K562 (cell line): ENCODE data around the gene TSC22D3. TPM values are rescaled to one million over a fixed set of nuclear protein-coding genes. Genes with fewer than 3 reads are reported as not detected.

Experiments
- ARHGAP35 ChIP-seq: fragments of 450-650 bp; IDR thresholded peaks from 2 replicates; pipeline ENCODE4 v1.6.1; 2018; ENCODE audit not compliant: partially characterized antibody
- CBFA2T3 ChIP-seq: fragments of 450-650 bp; IDR thresholded peaks from 2 replicates; pipeline ENCODE4 v1.6.1; 2017
- CCNT2 ChIP-seq: IDR thresholded peaks from 2 replicates; pipeline ENCODE4 v1.6.1; 2011; ENCODE audit warnings: borderline replicate concordance, low read depth, mild to moderate bottlenecking, moderate library complexity, mixed read lengths, low read length; ENCODE audit not compliant: insufficient read length; ENCODE audit errors: extremely low read depth
- CTBP1 ChIP-seq: fragments of 450-650 bp; IDR thresholded peaks from 2 replicates; pipeline ENCODE4 v1.6.1; 2016; ENCODE audit warnings: borderline replicate concordance
- FOSL1 ChIP-seq: fragments of 200-800 bp; sonication (Bioruptor generic); conservative IDR thresholded peaks from 2 replicates; pipeline ENCODE4 v1.6.1; 2016; ENCODE audit warnings: missing genetic modification characterization, missing compliant biosample characterization
- MEF2D ChIP-seq: conservative IDR thresholded peaks from 2 replicates; pipeline ENCODE4 v1.6.1; 2016; ENCODE audit warnings: low read depth, missing genetic modification characterization, missing compliant biosample characterization
- MTA2 ChIP-seq: fragments of 450-650 bp; IDR thresholded peaks from 2 replicates; pipeline ENCODE4 v1.6.1; 2016; ENCODE audit warnings: low read depth
- NFIC ChIP-seq: fragments of 450-650 bp; IDR thresholded peaks from 2 replicates; pipeline ENCODE4 v1.6.1; 2017; ENCODE audit warnings: mild to moderate bottlenecking, inconsistent platforms
- RCOR1 ChIP-seq, 2 experiments: IDR thresholded peaks; 2 replicates each; pipeline ENCODE4 v1.6.1; 2012; ENCODE audit warnings: low read depth in 2 of 2, low read length in 2 of 2, borderline replicate concordance in 1 of 2, improper control_type of control experiment in 1 of 2
- SPI1 ChIP-seq: IDR thresholded peaks from 2 replicates; pipeline ENCODE4 v1.6.1; 2011; ENCODE audit warnings: low read depth, low read length, control low read depth, borderline replicate concordance
- STAT6 ChIP-seq: sonication (generic); formaldehyde crosslinking; IDR thresholded peaks from 2 replicates; pipeline ENCODE4 v1.8.1; 2023; ENCODE audit warnings: mild to moderate bottlenecking, missing genetic modification reagents
- THAP12 ChIP-seq: fragments of 250-450 bp; sonication (Bioruptor Pico); IDR thresholded peaks from 2 replicates; pipeline ENCODE4 v1.9.0; 2021; ENCODE audit warnings: mild to moderate bottlenecking, inconsistent platforms
- THRA ChIP-seq: fragments of 450-650 bp; IDR thresholded peaks from 2 replicates; pipeline ENCODE4 v1.6.1; 2017; ENCODE audit warnings: mild to moderate bottlenecking, moderate library complexity
- ZNF77 ChIP-seq: fragments of 250-450 bp; sonication (Bioruptor Pico); IDR thresholded peaks from 2 replicates; pipeline ENCODE4 v1.5.0; 2020
- polyA plus RNA-seq, 8 experiments: library from polyadenylated mRNA; depleted of rRNA in 4 of 8; stranded (reverse) in 5 of 8; unstranded in 3 of 8; fragments of >200 nt; fragmentation: Nextera tagmentation in 2 of 8; fragmentation: Illumina TruSeq in 1 of 8; extraction: Ambion mirVana in 2 of 8; extraction: Trizol in 1 of 8; gene quantifications; 2 replicates each; pipeline versions ENCODE4 v1.2.1 to v1.2.3, GENCODE V29; 2011 to 2014; ENCODE audit warnings: inconsistent platforms in 1 of 8, missing spikeins in 1 of 8
- total RNA-seq, 7 experiments: library from RNA; depleted of rRNA in 6 of 7; stranded (reverse); fragments of >200 nt in 6 of 7; fragmentation: Illumina TruSeq in 2 of 7; extraction: Trizol in 2 of 7; gene quantifications; 2 replicates each; pipeline versions ENCODE4 v1.2.1 to v1.2.3, GENCODE V29; 2011 to 2021; ENCODE audit warnings: low replicate concordance in 1 of 7

TSC22D3 gene
- total and polyA plus RNA-seq, 9 of the 15 experiments (the other 6 are each of a cell fraction or from before 2014, with no cell fraction given), result 0.48 to 3.0 (median 0.87) TPM

GRCh38 chrX:107731831-107732502 is 43.6 kb downstream of the TSC22D3 start (continued):
- TF ChIP-seq FOSL1 (tag), result peak; percentile 76
- TF ChIP-seq THAP12 (CRISPR knock-in tag), result no peak
- TF ChIP-seq THRA, result no peak
- TF ChIP-seq CBFA2T3, result peak; percentile 43
- TF ChIP-seq ZNF77 (CRISPR knock-in tag), result no peak
- TF ChIP-seq SPI1, result no peak
- peak in 1 of 2 experiments; percentile 77; a peak in 1 of 4 replicates for TF ChIP-seq RCOR1 (IDR thresholded peaks at IDR 0.05; ENCODE audit: borderline replicate concordance in 1 of 2, low read depth in 2 of 2, low read length in 2 of 2)
- TF ChIP-seq NFIC, result peak; percentile 98
- no peak for TF ChIP-seq STAT6 (CRISPR knock-in tag)
- peak; percentile 18 for TF ChIP-seq CCNT2
- TF ChIP-seq MTA2, result no peak
- no peak for TF ChIP-seq ARHGAP35
- 0 out of 2 replicates have a peak, but pooled peaks have one; percentile 17 for TF ChIP-seq MEF2D
- TF ChIP-seq CTBP1, result peak; percentile 54; the same call in 1 of the 2 replicates
